HepG2 (cell line): Measurements from ENCODE around the gene CARD19. TPM values are rescaled to one million over a fixed set of nuclear protein-coding genes. Genes with fewer than 3 reads are reported as not detected.

Experiments used
- DNMT1 ChIP-seq: sonication (generic); formaldehyde crosslinking; IDR thresholded peaks from 2 replicates; pipeline ENCODE4 v1.5.1; 2020; ENCODE audit warnings: mild to moderate bottlenecking, missing genetic modification reagents
- FIP1L1 ChIP-seq: fragments of 200-400 bp; formaldehyde crosslinking; IDR thresholded peaks from 2 replicates; pipeline ENCODE4 v1.6.1; 2018; ENCODE audit warnings: low read depth, mild to moderate bottlenecking, low read length, moderate library complexity, borderline replicate concordance; ENCODE audit not compliant: insufficient read depth
- GABPB1 ChIP-seq: IDR thresholded peaks from 2 replicates; pipeline ENCODE4 v1.6.1; 2016; ENCODE audit warnings: mild to moderate bottlenecking, missing genetic modification reagents, moderate library complexity, missing compliant biosample characterization
- SMAD1 ChIP-seq: sonication (generic); formaldehyde crosslinking; IDR thresholded peaks from 2 replicates; pipeline ENCODE4 v1.4.0; 2020; ENCODE audit warnings: missing genetic modification reagents, low read depth, mild to moderate bottlenecking, borderline replicate concordance
- SNAPC2 ChIP-seq: sonication (generic); formaldehyde crosslinking; IDR thresholded peaks from 2 replicates; pipeline ENCODE4 v1.8.1; 2022; ENCODE audit warnings: mild to moderate bottlenecking, missing genetic modification reagents
- SP5 ChIP-seq: IDR thresholded peaks from 2 replicates; pipeline ENCODE4 v1.6.1; 2016; ENCODE audit warnings: low read depth, borderline replicate concordance
- ZNF12 ChIP-seq: sonication (generic); formaldehyde crosslinking; IDR thresholded peaks from 2 replicates; pipeline ENCODE4 v1.5.0; 2020; ENCODE audit warnings: missing genetic modification reagents
- ZNF335 ChIP-seq: sonication (generic); formaldehyde crosslinking; IDR thresholded peaks from 2 replicates; pipeline ENCODE4 v1.4.0; 2020; ENCODE audit warnings: missing genetic modification reagents
- ZNF432 ChIP-seq: sonication (generic); formaldehyde crosslinking; IDR thresholded peaks from 2 replicates; pipeline ENCODE4 v1.5.0; 2020; ENCODE audit warnings: missing genetic modification reagents, mild to moderate bottlenecking, borderline replicate concordance
- ZNF441 ChIP-seq: sonication (generic); formaldehyde crosslinking; IDR thresholded peaks from 2 replicates; pipeline ENCODE4 v1.7.0; 2021; ENCODE audit warnings: missing genetic modification reagents, borderline replicate concordance
- ZNF569 ChIP-seq: sonication (generic); formaldehyde crosslinking; IDR thresholded peaks from 2 replicates; pipeline ENCODE4 v1.5.0; 2020; ENCODE audit warnings: mild to moderate bottlenecking, missing genetic modification reagents, moderate library complexity, borderline replicate concordance
- ZNF644 ChIP-seq: IDR thresholded peaks from 2 replicates; pipeline ENCODE4 v1.6.1; 2016; ENCODE audit warnings: low read depth
- ZNF660 ChIP-seq: sonication (generic); formaldehyde crosslinking; IDR thresholded peaks from 2 replicates; pipeline ENCODE4 v1.5.1; 2020; ENCODE audit warnings: mild to moderate bottlenecking, low read depth, missing genetic modification reagents, borderline replicate concordance
- ZNF768 ChIP-seq: sonication (generic); formaldehyde crosslinking; IDR thresholded peaks from 2 replicates; pipeline ENCODE4 v1.4.0; 2020; ENCODE audit warnings: missing genetic modification reagents
- polyA plus RNA-seq, 8 experiments: library from polyadenylated mRNA; depleted of rRNA in 3 of 8; stranded (reverse) in 7 of 8; unstranded in 1 of 8; fragments of >200 nt; fragmentation: Illumina TruSeq in 4 of 8; extraction: Trizol in 4 of 8; gene quantifications; 2 replicates each; pipeline versions ENCODE4 v1.2.1 to v1.2.3, GENCODE V29; 2011 to 2016; ENCODE audit warnings: low read depth in 4 of 8, missing spikeins in 1 of 8, mixed read lengths in 1 of 8; ENCODE audit not compliant: insufficient read depth in 1 of 8
- total RNA-seq, 5 experiments: library from RNA; depleted of rRNA; stranded (reverse); fragments of >200 nt; fragmentation: Illumina TruSeq; extraction: Trizol; gene quantifications; 2 replicates each; pipeline ENCODE4 v1.2.3, GENCODE V29; 2016; ENCODE audit warnings: low read depth in 1 of 5
- TF ChIP-seq, protein P1 (sequence below), 2 experiments: sonication (generic) in 1 of 2; formaldehyde crosslinking in 1 of 2; IDR thresholded peaks; 2 replicates each; pipeline versions ENCODE4 v1.6.1 to v1.9.0; 2014 to 2022; ENCODE audit warnings: antibody characterized with exemption in 1 of 2, borderline replicate concordance in 1 of 2, inconsistent platforms in 1 of 2, low read depth in 1 of 2, missing genetic modification reagents in 1 of 2
- TF ChIP-seq, protein P2 (sequence below): sonication (generic); formaldehyde crosslinking; IDR thresholded peaks from 2 replicates; pipeline ENCODE4 v1.4.0; 2020; ENCODE audit warnings: missing genetic modification reagents
- TF ChIP-seq, protein P3 (sequence below): IDR thresholded peaks from 2 replicates; pipeline ENCODE4 v1.6.1; 2016; ENCODE audit warnings: missing biosample characterization, missing genetic modification reagents, low read depth
- TF ChIP-seq, protein P4 (sequence below): sonication (generic); formaldehyde crosslinking; IDR thresholded peaks from 2 replicates; pipeline ENCODE4 v1.4.0; 2020; ENCODE audit warnings: mild to moderate bottlenecking, missing genetic modification reagents

Gene CARD19
- total and polyA plus RNA-seq, 2 of the 13 experiments (the other 11 are each of a cell fraction or from before 2014, with no cell fraction given) = 18.4 to 47.2 TPM

DNA sequence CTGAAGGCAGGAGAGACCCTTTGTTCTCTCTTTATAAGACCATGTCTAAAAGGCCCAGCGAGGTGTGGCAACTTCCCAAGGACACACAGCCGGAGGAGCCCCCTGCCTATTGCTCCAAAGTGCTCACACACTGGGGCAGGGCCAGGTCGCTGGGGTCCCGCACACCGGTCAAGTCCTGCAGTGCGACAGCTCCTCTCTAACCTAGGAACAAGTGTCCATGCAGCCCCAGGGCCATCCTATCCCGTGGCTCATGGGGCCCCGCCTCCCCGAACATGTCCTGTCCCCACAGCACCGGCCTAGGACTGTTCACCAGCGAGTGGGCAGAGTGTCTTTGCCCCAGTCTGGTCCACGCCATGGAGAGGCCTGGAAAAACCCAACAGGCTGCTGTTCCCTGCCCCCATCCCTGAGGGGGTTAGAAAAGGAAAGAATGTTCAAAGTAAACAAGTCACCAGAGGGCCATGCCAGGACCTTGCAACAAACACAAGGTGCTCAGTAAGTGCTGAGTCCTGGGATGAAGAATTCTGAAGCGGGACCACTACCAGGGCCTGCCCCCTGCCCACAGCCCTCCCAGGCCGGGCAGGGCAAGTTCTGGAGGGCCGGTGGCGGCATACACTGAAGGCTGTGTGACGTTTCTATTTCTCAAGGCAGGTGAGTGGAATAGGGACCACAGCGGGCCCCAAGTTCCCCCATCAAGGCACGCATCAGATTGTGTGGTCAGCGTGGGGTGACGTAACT is 37.1 kb downstream of the CARD19 start (continued):
- TF ChIP-seq, protein P1, sequence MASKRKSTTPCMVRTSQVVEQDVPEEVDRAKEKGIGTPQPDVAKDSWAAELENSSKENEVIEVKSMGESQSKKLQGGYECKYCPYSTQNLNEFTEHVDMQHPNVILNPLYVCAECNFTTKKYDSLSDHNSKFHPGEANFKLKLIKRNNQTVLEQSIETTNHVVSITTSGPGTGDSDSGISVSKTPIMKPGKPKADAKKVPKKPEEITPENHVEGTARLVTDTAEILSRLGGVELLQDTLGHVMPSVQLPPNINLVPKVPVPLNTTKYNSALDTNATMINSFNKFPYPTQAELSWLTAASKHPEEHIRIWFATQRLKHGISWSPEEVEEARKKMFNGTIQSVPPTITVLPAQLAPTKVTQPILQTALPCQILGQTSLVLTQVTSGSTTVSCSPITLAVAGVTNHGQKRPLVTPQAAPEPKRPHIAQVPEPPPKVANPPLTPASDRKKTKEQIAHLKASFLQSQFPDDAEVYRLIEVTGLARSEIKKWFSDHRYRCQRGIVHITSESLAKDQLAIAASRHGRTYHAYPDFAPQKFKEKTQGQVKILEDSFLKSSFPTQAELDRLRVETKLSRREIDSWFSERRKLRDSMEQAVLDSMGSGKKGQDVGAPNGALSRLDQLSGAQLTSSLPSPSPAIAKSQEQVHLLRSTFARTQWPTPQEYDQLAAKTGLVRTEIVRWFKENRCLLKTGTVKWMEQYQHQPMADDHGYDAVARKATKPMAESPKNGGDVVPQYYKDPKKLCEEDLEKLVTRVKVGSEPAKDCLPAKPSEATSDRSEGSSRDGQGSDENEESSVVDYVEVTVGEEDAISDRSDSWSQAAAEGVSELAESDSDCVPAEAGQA (IDR thresholded peaks at IDR 0.05; ENCODE audit: low read depth) = 0 out of 2 replicates have a peak, but pooled peaks have one; percentile 13
- TF ChIP-seq, protein P1 (CRISPR knock-in tag; IDR thresholded peaks at IDR 0.05; ENCODE audit: borderline replicate concordance) = 0 out of 2 replicates have a peak, but pooled peaks have one; percentile 30
- no peak for TF ChIP-seq SMAD1 (CRISPR knock-in tag)
- TF ChIP-seq DNMT1 (CRISPR knock-in tag) = no peak
- TF ChIP-seq GABPB1 (CRISPR knock-in tag) = no peak
- TF ChIP-seq ZNF335 (CRISPR knock-in tag) = peak; percentile 7
- TF ChIP-seq ZNF441 (CRISPR knock-in tag) = peak; percentile 45; the same call in 1 of the 2 replicates
- TF ChIP-seq, protein P2, sequence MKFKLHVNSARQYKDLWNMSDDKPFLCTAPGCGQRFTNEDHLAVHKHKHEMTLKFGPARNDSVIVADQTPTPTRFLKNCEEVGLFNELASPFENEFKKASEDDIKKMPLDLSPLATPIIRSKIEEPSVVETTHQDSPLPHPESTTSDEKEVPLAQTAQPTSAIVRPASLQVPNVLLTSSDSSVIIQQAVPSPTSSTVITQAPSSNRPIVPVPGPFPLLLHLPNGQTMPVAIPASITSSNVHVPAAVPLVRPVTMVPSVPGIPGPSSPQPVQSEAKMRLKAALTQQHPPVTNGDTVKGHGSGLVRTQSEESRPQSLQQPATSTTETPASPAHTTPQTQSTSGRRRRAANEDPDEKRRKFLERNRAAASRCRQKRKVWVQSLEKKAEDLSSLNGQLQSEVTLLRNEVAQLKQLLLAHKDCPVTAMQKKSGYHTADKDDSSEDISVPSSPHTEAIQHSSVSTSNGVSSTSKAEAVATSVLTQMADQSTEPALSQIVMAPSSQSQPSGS (CRISPR knock-in tag) = 0 out of 2 replicates have a peak, but pooled peaks have one; percentile 85
- TF ChIP-seq SNAPC2 (CRISPR knock-in tag) = 0 out of 2 replicates have a peak, but pooled peaks have one; percentile 43
- no peak for TF ChIP-seq FIP1L1
- TF ChIP-seq ZNF644 (CRISPR knock-in tag) = no peak
- no peak for TF ChIP-seq ZNF569 (CRISPR knock-in tag)
- TF ChIP-seq SP5 (CRISPR knock-in tag) = no peak; the same call in 1 of the 2 replicates
- TF ChIP-seq ZNF12 = no peak
- no peak for TF ChIP-seq ZNF432 (CRISPR knock-in tag)
- TF ChIP-seq ZNF768 = peak; percentile 97
- TF ChIP-seq, protein P3, sequence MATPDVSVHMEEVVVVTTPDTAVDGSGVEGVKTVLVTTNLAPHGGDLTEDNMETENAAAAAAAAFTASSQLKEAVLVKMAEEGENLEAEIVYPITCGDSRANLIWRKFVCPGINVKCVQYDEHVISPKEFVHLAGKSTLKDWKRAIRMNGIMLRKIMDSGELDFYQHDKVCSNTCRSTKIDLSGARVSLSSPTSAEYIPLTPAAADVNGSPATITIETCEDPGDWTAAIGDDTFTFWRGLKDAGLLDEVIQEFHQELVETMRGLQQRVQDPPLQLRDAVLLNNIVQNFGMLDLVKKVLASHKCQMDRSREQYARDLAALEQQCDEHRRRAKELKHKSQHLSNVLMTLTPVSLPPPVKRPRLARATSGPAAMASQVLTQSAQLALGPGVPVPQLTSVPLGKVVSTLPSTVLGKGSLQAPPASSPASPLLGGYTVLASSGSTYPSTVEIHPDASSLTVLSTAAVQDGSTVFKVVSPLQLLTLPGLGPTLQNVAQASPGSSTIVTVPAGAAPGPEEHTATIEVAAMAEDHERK (CRISPR knock-in tag) = no peak
- no peak for TF ChIP-seq ZNF660 (CRISPR knock-in tag)
- TF ChIP-seq, protein P4, sequence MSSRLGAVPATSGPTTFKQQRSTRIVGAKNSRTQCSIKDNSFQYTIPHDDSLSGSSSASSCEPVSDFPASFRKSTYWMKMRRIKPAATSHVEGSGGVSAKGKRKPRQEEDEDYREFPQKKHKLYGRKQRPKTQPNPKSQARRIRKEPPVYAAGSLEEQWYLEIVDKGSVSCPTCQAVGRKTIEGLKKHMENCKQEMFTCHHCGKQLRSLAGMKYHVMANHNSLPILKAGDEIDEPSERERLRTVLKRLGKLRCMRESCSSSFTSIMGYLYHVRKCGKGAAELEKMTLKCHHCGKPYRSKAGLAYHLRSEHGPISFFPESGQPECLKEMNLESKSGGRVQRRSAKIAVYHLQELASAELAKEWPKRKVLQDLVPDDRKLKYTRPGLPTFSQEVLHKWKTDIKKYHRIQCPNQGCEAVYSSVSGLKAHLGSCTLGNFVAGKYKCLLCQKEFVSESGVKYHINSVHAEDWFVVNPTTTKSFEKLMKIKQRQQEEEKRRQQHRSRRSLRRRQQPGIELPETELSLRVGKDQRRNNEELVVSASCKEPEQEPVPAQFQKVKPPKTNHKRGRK (CRISPR knock-in tag) = no peak
